Skeletal muscle tissue (tissue), 4 donors: ENCODE measurements around the gene P3H1. TPM values are rescaled to one million over a fixed set of nuclear protein-coding genes. Genes with fewer than 3 reads are reported as not detected.
"Not testable (repeated sequence)": the region's sequence is repeated elsewhere in the genome, so short reads cannot be mapped to it uniquely, and the experiment has no call there.

Experiments used
- H3K27ac ChIP-seq: one replicate; pipeline ENCODE4 v1.7.0; 2013; ENCODE audit warnings: mild to moderate bottlenecking, low read depth, low read length, inconsistent platforms
- H3K27me3 ChIP-seq, 3 donors: one replicate each; pipeline ENCODE4 v1.7.0; 2013; ENCODE audit warnings: low read length in 3 of 3; ENCODE audit not compliant: control insufficient read depth in 3 of 3, insufficient read depth in 3 of 3
- H3K36me3 ChIP-seq, 3 donors: one replicate each; pipeline ENCODE4 v1.7.0; 2013; ENCODE audit warnings: low read length in 3 of 3; ENCODE audit not compliant: control insufficient read depth in 3 of 3, insufficient read depth in 3 of 3
- H3K4me1 ChIP-seq, 3 donors: one replicate each; pipeline ENCODE4 v1.7.0; 2013; ENCODE audit warnings: low read length in 3 of 3, mild to moderate bottlenecking in 3 of 3; ENCODE audit not compliant: control insufficient read depth in 3 of 3, insufficient read depth in 3 of 3
- H3K4me3 ChIP-seq, 3 donors: one replicate each; pipeline ENCODE4 v1.7.0; 2013; ENCODE audit warnings: low read length in 3 of 3
- H3K9ac ChIP-seq, 3 donors: one replicate each; pipeline ENCODE4 v1.7.0; 2013; ENCODE audit warnings: low read length in 3 of 3, mild to moderate bottlenecking in 3 of 3, moderate library complexity in 2 of 3, low read depth in 1 of 3
- H3K9me3 ChIP-seq, 3 donors: one replicate each; pipeline ENCODE4 v1.7.0; 2013; ENCODE audit warnings: low read length in 3 of 3; ENCODE audit not compliant: control insufficient read depth in 3 of 3
- total RNA-seq: library from RNA; depleted of rRNA; stranded (reverse); fragments of >200 nt; gene quantifications from one replicate; pipeline ENCODE4 v1.2.3, GENCODE V29; 2014
- donor health status: Osteomylitis.

The P3H1 gene
- total RNA-seq, 1 donor from 2014 or later: 50.6 TPM

DNA sequence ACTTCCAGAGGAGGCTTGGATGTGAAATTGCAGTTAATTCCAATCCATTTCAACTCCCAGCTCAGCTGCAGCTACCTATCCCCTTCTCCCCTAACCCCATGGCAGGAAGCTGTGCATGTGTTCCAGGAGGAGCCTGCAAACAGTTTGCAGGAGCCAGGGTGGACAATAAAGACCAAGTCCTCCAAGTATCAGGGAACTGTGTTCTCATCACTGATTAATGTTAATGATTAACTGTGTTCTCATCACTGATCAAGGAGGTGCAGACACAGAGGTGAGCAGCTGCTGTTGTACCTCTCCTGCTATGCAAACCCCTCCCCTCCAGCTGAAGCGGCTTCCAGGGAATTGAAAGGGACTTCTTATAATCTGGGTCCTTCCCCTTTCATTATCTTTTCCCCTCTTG, 46.0 kb downstream of the P3H1 start:
- Histone ChIP-seq H3K27me3 (no peaks in the 10 kb centered on the region), H3K4me1 (no peaks in the 10 kb centered on the region), H3K27ac (no peak overlapping the region), H3K9me3 (no peaks in the 10 kb centered on the region), H3K36me3 (peaks cover 0 to 6% (median under 1%) of the 10 kb centered on the region in 3 donors), H3K4me3 (no peak overlapping the region), H3K9ac (no peak overlapping the region)

DNA sequence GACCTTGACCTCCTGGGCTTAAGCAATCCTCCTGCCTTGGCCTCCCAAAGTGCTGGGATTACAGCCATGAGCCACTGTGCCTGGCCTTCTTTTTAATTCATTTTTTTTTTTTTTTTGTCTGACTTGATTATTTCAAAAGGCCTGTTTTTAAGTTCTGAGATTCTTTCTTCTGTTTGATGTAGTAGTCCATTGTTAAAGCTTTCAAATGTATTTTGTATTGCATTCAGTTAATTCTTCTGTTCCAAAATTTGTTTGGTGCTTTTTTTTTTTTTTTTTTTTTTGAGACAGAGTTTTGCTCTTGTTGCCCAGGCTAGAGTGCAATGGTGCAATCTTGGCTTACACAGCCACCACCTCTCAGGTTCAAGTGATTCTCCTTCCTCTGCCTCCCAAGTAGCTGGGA, 52.4 kb downstream of the P3H1 start:
- not testable (repeated sequence) for H3K9me3 ChIP-seq, H3K27ac ChIP-seq, H3K4me1 ChIP-seq, H3K27me3 ChIP-seq, H3K9ac ChIP-seq, H3K4me3 ChIP-seq
- peaks cover 7 to 16% (median 9%) of the 10 kb centered on the region in 3 donors for H3K36me3 ChIP-seq

DNA sequence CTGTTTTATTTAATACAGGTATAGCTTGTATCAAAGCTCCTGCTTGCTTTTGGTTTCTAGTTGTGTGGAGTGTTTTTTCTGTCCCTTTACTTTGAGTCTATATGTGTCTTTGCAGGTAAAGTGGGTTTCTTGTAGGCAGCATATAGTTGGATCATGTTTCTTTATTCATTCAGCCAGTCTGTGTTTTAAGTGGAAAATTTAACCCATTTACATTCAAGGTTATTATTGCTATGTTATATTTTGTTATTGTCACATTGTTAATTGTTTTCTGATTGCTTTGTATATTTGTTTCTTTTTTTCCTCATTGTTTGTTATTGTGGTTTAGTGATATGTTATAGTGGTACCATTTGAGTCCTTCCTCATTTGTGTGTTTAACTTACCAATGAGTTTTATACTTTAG, 53.5 kb downstream of the P3H1 start:
- no peaks in the 10 kb centered on the region for H3K4me1 ChIP-seq
- H3K27me3 ChIP-seq: no peaks in the 10 kb centered on the region
- no peak overlapping the region for H3K4me3 ChIP-seq
- peaks cover 0 to 2% (median 2%) of the 10 kb centered on the region in 3 donors for H3K9me3 ChIP-seq
- H3K36me3 ChIP-seq: peaks cover 7 to 16% (median 9%) of the 10 kb centered on the region in 3 donors
- no peak overlapping the region for H3K9ac ChIP-seq
- H3K27ac ChIP-seq: no peak overlapping the region

DNA sequence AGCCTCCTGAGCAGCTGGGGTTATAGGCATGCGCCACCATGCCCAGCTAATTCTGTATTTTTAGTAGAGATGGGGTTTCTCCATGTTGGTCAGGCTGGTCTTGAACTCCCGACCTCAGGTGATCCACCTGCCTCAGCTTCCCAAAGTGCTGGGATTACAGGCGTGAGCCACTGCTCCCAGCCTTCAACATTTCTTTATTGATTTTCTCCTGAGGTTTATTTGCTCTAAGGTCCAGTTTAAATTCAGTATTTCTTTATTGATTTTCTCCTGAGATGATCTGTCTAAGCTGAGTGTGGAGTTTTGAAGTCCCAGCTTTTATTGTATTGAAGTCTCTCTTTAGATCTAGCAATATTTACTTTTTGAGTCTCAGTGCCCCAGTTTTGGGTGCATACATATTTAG, 54.0 kb downstream of the P3H1 start:
- not testable (repeated sequence) for H3K27me3 ChIP-seq, H3K4me1 ChIP-seq, H3K9me3 ChIP-seq, H3K4me3 ChIP-seq, H3K27ac ChIP-seq, H3K9ac ChIP-seq
- H3K36me3 ChIP-seq: peaks cover 7 to 13% (median 9%) of the 10 kb centered on the region in 3 donors

DNA sequence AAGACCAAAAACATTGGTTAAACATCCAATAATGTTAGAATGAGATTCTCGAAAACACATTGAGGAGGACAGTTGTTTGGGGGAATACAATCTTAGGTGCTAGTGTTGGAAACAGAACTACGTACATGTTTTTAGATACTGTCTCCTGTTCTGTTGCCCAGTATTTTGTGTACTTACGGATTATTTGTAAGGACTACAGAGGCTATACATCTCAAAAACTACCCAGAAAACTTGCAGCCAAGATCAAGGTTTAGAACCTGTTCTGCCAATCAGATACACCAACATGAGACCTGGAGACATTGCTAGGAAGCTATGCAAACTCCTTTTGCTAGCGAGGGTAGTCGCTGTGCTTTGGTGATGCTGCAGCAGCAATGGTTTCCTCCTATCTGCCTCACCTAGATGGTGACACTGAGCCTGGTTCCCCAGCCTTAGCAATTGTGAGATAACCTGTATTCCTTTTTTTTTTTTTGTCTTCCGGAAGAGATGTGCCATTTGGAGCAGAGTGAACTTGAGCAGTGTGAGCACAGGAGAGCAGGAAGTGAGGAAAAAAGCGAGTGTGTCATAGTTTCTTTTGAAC, 62.9 kb downstream of the P3H1 start:
- Histone ChIP-seq H3K4me1 (no peaks in the 10 kb centered on the region), H3K9me3 (no peaks in the 10 kb centered on the region), H3K27me3 (no peaks in the 10 kb centered on the region), H3K4me3 (no peak overlapping the region), H3K9ac (no peak overlapping the region), H3K27ac (no peak overlapping the region), H3K36me3 (peaks cover 29 to 55% (median 55%) of the 10 kb centered on the region in 3 donors)

DNA sequence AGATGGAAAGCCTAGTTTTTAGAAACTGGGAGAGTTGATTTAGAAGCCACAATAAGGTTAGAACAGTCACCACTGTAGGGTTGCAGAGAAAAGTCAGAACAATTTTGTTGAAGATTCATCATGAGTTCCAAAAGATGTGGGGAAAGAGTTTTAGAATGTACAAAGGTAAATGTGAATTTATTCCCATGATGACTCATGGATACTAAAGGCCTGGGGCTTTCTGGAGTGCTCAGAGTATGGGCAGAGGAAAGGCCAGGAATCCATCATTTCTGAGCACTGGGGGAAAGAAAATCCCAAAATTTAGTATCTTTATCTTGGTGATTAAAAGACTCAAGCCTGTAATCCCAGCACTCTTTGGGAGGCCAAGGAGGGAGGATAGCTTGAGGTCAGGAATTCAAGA, 66.8 kb downstream of the P3H1 start:
- Histone ChIP-seq H3K9ac (no peak overlapping the region), H3K9me3 (no peaks in the 10 kb centered on the region), H3K36me3 (peaks cover 35 to 72% (median 71%) of the 10 kb centered on the region in 3 donors), H3K27ac (no peak overlapping the region), H3K4me3 (no peak overlapping the region), H3K4me1 (no peaks in the 10 kb centered on the region), H3K27me3 (no peaks in the 10 kb centered on the region)

DNA sequence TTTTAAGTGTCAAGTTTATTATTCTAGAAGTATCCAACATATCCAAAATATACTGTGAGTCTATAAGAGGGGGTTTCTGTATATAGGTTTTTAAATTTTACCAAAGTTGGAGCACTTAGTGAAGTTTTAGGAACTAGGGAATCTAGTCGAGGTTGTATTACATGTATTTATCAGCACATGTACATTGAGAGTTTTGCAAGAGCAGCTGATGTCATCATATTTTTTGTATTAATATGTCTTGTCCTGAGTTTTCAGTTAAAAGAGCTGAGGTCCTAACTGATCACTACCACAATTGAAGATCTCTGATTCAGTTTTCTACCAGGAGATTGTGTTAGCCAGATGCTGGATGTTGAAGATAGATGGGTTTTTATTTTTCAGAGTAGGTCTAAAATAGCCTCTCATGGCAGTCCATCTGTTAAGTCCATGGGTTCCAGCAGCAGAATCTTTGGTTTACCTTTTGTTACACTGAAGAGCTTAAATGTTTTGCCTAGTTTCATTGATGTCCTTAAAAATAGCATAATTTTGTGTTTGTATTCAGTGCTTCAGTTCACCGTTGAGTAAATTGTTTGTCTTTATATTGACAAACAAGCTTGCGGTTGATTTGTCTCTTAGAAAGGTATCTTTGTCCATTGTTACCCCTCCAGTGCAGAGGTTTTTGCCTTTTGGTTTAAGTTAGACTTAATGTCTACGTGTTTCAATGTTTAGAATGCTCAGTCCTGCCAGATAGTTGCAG, 68.6 kb downstream of the P3H1 start:
- H3K27ac ChIP-seq: no peak overlapping the region
- no peaks in the 10 kb centered on the region for H3K4me1 ChIP-seq
- H3K9me3 ChIP-seq: no peaks in the 10 kb centered on the region
- peaks cover 28 to 60% (median 57%) of the 10 kb centered on the region in 3 donors for H3K36me3 ChIP-seq
- H3K4me3 ChIP-seq: no peak overlapping the region
- H3K27me3 ChIP-seq: no peaks in the 10 kb centered on the region
- no peak overlapping the region for H3K9ac ChIP-seq

Other genes starting within 250 kb of the P3H1 start
- gene PPIH, start 108.6 kb downstream of the P3H1 start, total RNA-seq: 23.5 TPM
- gene YBX1, start 84.6 kb downstream of the P3H1 start, total RNA-seq: 403 TPM
- 1.6 TPM for gene CLDN19, start 26.8 kb downstream of the P3H1 start, total RNA-seq
- 5.7 TPM for gene C1orf50, start 221 bp upstream of the P3H1 start, total RNA-seq
- gene TMEM269, start 18.0 kb upstream of the P3H1 start, total RNA-seq: 0.52 TPM
- gene ERMAP, start 50.1 kb upstream of the P3H1 start, total RNA-seq: 5.2 TPM
- gene SVBP, start 50.4 kb upstream of the P3H1 start, total RNA-seq: 34.4 TPM
- 13.0 TPM for gene ZNF691, start 79.6 kb upstream of the P3H1 start, total RNA-seq
- gene SLC2A1, start 191.8 kb upstream of the P3H1 start, total RNA-seq: 28.2 TPM